Inflammatory macrophage treated with lipopolysaccharide for 4 hours (primary cell): ENCODE results near the gene SERPINB4.

Experiments
- DNase-seq: peaks from one replicate; pipeline ENCODE4 v3.0.0-alpha.2; 2020

The SERPINB4 gene

GRCh38 chr18:63626431-63626830, 17.6 kb downstream of the SERPINB4 start:
- no peak for DNase-seq

GRCh38 chr18:63624863-63625262, 19.2 kb downstream of the SERPINB4 start:
- no peak for DNase-seq

- DNase-seq: no peak
These were observed 24.4 kb downstream of the SERPINB4 start for GRCh38 chr18:63619661-63620060.

GRCh38 chr18:63617915-63618234, 26.2 kb downstream of the SERPINB4 start:
- no peak for DNase-seq

- DNase-seq: no peak
These were observed 26.8 kb downstream of the SERPINB4 start for GRCh38 chr18:63617049-63617914.

GRCh38 chr18:63613420-63613819, 30.6 kb downstream of the SERPINB4 start:
- no peak for DNase-seq

- DNase-seq: no peak
These were observed 37.5 kb downstream of the SERPINB4 start for GRCh38 chr18:63606526-63606925.

GRCh38 chr18:63604791-63605567, 39.1 kb downstream of the SERPINB4 start:
- DNase-seq: no peak

GRCh38 chr18:63603772-63604171, 40.3 kb downstream of the SERPINB4 start:
- peak; percentile 92 for DNase-seq

- no peak for DNase-seq
These were observed 40.7 kb downstream of the SERPINB4 start for GRCh38 chr18:63603355-63603754.

- DNase-seq: no peak
These were observed 47.1 kb downstream of the SERPINB4 start for GRCh38 chr18:63596964-63597363.

GRCh38 chr18:63592471-63592870, 51.6 kb downstream of the SERPINB4 start:
- no peak for DNase-seq

GRCh38 chr18:63591725-63592124, 52.3 kb downstream of the SERPINB4 start:
- DNase-seq: no peak

GRCh38 chr18:63590966-63591695, 52.9 kb downstream of the SERPINB4 start:
- no peak for DNase-seq

GRCh38 chr18:63590373-63590772, 53.7 kb downstream of the SERPINB4 start:
- peak; percentile 93 for DNase-seq

- DNase-seq: peak; percentile 66
These were observed 55.1 kb downstream of the SERPINB4 start for GRCh38 chr18:63588909-63589308.
